Stimulated activated naive CD4-positive, alpha-beta T cell (primary cell): Measurements from ENCODE around the gene PEPD.

Source experiments
- DNase-seq, 6 experiments: peaks; one replicate each; lab custom pipeline; 2025; lab: John Stamatoyannopoulos, UW

Gene PEPD

DNA sequence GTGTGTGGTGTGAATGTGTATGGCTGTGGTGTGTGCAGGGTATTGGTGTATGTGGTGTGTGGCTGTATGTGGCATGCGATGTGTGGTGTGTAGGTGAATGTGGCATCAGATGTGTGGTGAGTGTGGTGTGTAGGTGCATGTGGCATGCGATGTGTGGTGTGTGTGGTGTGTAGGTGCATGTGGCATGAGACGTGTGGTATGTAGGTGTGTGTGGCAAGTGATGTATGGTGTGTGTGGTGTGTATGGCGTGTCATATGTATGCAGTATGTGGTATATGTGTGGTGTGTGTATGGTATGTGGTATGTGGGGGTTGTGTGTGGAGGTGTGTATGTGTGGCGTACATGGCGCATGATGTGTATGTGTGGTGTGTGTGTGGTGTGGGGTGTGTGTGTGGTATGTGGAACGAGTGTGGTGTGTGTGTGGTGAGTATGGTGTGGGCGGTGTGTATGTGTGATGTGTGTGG is 63.4 kb downstream of the PEPD start:
- DNase-seq = no peak

DNA sequence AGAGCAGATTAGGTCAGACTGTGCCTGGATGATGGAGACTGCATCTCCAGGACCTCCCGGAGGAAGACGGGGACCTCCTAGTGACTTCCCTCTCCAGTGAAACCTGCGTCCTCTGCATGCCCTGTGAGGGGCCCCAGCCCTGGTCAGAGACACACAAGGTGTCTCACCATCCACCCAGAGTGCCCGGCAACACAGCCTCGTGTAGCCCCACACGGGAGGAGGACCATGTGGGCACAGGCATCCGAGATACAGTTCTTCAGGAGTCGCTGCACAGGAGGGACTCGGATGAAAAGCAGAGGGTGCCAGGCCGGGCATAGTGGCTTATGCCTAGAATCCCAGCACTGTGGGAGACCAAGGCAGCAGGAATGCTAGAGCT is 64.8 kb downstream of the PEPD start:
- DNase-seq = no peak

DNA sequence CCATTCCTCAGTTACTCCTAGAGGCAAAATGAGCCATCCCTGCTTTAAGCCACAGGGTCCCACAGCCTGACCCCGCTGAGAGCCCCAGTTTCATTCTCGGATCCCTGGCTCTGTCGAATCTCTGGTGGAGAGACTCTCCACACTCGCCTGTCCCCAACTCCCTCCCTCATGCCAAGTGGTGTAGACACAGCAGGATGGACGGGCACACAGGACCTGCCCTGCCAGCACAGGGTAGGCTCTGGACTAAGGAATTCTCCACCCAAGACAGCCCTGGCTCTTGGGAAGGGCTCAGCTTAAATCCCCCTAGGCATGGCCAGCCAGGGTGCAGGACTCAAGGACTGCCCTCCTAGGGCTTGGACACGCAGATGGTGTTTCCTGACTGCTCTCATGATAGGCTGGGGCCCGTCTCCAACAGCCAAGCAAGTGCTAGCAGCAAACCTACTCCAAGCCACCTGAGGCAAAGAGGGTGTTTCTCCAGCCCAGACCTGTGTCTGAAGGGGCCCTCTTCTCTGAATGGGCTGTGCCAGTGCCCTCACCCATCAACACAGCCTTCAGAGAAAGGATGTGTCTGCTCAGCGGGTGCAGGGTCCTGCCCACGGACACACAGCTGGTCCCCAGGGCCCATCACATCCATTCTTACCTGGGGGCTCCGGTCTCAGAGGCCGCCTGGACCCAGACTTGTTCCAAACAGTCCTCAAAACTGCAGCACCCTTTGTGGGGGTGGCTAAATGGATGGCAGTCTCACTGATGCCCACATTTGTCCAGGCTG is 65.3 kb downstream of the PEPD start:
- no peak for DNase-seq

DNA sequence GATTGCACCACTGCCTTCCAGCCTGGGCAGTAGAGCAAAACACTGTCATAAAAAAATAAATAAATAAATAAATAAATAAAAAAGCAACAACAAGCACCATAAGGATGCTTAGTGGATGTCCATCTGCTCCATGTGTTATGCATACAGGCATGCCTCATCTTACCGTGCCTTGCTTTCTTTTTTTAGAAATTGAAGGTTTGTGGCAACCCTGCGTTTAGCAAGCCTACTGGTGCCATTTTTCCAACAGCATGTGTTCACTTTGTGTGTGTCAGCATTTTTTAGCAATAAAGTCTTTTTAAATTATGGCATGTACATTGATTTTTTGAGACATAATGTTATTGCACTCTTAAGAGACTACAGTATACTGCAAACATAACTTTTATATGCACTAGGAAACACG is 68.3 kb downstream of the PEPD start:
- no peak for DNase-seq

DNA sequence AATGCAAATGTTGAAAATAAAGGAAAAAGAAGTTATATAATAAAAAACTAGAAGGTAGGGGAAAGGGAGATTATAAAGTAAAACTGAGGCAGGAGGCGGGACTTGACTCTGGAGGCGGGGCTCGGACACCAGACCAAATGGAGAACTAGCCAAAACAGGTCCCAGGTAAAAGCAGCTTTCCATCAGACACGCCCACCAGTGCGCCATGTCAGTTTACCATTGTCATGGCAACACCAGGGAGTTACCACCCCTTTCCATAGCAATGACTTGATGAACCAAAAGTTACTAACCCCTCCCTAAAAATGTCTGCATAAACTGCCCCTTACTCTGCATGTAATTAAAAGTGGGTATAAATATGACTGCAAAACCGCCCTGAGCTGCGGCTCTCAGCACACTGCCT is 70.9 kb downstream of the PEPD start:
- DNase-seq = no peak

DNA sequence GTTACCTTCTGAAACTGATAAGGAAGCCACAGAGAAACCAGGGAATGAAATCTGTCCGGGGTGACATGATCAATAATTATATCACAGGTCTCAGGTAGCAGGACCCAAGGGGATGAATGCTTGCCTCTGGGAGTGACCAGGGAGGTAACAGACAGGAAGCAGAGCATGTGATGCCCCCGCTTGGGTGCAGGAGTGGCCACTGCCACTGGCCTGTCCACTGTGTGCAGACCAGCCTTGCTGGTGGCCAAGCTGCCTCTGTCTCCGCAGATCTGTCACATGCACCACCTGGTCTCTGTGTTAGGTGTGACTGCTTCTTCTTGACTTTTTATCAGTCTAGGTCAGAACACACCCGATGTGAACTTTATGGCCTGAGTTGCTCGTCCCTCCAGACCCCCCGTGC is 71.8 kb downstream of the PEPD start:
- DNase-seq = no peak

DNA sequence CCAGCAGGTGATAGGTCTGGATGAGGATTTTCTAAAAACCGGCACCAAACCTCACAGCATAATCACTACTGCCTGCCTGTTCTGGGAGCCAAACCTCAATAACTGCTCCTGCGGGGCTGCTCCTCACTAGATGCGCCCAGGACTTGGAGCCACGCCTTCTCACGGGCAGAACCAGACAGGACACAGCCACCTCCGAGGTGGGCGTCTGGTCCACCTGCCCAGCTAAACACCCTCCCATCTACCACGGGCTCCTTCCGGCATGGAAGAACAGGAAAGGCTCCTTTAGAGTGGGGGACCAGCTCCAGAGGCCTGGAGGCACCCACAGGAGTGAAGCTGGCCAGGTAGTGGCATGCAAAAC is 73.5 kb downstream of the PEPD start:
- no peak for DNase-seq

DNA sequence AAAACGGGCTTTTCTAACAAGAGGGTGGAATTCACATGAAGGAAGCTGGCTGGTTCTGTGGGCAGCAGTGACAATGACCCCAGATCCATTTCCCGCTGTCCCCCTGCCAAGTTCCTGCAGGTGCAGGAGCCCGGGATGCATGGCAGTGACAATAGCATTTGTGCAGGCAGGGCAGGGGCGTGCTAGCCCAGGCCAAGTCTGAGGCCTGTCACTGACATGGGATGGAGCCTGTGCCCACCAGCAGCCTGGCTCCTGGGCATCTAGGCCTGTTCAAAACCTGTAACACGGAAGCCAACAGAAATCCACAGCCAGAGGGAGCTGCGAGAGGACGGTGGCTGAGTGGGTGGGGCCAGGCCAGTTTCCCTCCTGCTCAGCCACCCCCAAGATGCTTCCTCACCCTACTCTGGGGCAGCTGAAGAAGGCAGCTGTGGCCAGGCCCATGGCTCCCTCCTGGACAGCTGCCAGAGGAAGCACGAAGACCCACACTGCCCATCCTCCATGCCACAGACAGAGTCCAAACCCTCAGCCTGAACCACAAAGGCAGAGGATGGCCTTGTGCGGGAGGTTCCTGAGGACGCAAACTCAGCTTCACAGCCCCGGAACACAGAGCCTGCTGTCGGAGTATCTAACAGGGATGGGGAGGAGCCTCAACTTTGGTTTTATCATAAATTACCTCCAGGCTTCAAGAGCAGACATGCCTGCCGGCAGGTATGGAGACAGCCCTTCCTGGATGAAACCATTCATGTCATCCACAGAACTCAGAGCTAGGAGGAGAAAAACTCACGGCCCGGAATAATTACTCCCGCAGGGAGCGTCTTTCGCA is 74.0 kb downstream of the PEPD start:
- DNase-seq = no peak

DNA sequence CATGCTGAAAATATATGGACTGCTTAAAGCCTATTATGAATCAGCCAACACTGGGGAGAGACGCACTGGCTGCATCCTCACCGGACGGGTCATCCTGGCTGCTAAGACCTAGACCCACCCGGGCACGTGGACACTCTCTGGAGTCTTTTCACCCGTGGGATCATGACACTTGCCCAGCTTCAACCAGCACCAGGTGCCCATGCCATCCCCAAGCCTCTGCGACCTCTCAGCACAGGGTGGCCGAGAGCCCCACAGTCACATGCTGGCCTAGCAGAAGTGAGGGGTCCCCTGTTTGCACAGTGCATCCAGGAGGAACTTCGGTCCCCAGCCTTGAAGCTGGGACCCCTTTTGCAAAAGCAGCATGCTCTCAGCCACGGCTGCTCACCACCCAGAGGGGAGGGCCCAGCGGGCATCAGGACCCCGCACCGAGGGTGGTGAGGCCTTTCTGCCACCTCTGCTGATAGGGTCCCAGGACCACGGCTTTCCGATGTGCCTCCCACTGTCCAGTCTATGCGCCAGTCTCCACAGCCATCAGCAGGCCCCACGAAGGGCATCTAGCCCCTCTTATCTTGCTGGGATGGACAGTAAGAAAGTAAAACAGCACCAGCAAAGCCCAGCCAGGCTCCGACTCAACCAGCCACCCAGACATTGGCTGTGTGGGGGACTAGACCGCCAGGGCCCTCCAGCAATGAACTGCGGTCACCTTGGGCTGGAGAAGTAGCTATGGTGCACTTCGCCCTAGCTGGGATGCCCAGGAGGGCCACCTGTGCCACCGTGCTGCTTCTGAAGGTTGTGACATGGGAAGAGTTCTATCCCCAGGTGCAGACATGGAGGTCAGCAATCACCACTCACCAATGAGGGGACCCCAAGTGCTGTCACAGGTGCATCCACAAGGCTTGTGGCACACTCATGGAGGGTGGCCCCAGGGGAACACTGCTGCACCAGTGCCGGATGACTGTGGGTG is 75.0 kb downstream of the PEPD start:
- no peak for DNase-seq

DNA sequence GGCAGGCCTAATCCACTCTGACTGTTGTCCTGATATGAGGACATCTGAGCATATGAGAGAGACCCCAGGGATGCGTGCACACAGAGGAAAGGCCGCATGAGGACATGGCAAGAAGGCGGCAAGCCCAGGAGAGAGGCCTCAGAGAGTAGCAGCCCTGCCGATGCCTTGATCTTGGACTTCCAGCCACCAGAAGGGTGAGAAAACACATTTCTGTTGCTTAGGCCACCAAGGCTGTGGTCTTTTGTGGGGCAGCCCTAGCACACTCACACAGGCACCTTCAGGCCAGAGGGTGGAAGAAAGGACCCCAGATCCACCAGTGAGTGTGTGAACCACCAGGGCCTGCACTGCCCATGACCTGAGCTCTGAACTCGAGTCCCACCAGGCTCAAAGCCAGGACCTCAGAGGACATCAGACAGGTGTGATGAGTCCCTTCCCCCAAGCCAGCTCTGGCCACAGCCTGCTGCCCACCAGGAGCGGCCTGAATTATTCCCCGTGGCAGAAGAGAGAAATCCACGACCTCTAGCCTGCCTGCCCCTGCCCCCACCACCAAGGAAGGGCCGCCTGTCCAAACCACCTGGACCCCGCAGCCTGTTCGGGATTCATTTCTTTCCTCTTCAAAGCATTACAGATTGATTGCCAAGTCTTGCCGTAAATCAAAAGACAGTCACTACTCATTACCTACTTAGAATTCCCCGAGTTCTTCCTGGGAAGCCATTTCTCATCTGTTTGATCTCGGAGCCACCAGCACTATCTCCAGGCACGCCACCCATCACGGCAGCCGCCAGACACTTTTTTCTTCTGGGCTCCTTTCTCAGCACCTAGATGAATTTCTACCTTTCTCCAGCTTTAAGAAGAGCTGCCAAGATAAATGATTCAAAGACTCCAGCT is 75.9 kb downstream of the PEPD start:
- no peak for DNase-seq

DNA sequence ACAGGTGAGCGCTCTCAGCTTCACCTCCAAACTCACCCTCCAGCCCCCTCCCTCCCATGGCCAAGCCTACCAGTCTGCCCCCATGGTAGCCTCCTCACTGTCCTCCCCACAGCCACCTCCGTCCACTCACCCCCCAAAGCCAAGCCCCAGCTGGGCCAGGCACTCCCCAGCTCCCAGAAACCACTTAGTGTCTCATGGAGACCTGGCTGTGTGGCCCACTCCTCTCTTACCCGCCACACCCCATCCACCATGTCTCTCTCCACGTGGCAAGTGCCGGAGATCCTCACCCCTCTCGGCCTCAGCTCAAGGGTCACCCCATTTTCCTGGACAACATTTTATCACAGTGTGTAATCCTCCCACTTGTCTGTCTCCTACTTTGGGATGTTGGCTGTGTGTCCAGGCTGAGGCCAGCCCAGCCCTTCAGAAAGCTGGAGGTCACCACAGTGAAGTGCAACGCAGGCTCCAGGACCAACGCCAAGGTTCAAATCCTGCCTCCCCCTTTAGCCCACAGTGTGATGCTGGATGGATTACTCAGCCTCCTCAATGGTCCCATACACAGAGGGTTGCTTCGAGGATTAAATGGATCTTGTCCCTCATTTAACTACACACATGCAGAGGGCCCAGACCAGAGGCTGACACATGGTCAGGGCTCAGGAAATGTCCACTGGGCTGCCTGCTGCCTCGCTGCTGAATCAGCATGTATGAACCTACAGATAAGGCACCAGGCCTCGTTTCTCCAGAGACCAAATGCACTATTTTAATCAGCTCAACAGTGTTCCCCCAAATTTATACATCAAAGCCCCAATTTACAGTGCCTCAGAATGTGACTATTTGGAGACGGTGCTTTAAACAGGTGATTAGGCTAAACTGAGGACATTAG is 76.8 kb downstream of the PEPD start:
- no peak for DNase-seq

DNA sequence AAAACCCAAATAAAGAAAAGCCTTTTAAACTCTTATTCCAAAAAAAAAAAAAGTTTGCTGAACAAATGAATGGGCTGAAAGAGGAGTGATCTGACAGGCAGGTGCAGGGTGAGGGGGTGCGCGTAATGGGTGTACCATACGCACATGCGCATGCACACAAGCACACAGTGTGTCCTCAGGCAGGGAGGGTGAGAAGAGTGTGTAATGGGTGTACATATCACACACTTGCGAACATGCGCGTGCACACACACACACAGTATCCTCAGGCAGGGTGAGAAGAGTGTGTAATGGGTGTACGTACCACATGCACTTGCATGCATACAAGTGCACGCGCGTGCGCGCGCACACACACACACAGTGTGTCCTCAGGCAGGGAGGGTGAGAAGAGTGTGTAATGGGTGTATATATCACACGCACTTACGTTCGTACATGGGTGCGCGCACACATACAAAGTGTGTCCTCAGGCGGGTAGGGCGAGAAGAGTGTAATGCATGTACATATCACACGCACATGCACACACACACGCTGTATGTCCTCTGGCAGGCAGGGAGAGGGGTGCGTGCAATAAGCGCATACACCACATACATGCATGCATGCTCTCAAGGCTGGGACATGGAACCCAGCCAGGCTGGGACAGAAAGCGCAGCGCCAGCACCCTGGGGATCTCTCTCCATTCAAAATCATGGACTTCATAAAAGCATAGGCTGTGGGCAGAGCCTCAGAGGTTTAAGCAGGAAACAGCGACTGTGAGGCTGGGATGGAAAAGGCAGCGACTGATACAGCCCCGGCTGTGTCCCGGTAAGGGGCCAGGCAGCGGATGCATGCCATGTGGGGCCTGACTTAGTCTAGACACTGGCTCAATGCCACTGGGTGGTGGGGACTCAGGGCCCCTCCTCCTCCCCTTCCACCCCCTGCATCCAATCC is 77.7 kb downstream of the PEPD start:
- DNase-seq = no peak

DNA sequence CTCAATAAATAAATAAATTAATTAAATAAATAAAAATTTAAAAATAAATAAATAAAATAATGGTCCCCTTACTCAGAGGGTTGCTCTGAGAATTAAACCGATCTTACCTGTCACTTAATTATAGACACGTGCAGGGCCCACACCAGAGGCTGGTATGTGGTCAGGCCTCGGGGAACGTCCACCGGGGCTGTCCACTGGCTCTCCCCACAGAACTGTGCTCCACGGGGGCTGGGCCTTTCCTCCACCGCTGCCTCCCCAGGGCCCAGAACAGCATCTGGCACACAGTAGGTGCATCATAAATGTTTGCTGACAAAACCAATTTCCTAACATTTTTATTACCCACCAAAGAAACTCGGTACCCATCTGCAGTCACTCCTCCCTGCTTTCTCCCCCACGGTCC is 78.9 kb downstream of the PEPD start:
- DNase-seq = no peak

DNA sequence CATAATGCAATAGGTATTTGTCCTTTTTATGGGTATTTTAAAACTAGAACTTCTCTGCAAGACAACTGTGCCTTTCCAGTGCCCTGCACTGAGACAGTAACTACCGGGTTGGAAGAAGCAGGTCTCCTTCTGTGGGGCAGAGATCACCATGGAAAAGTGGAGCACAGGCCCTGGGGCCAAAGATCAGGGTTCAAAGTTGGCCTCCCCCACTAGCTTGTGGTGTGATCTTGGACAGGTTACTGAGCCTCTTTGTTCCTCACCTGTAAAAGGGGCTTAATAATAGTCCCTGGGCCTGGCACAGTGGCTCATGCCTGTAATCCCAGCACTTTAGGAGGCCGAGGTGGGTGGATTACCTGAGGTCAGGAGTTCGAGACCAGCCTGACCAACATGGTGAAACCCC is 79.8 kb downstream of the PEPD start:
- no peak for DNase-seq

DNA sequence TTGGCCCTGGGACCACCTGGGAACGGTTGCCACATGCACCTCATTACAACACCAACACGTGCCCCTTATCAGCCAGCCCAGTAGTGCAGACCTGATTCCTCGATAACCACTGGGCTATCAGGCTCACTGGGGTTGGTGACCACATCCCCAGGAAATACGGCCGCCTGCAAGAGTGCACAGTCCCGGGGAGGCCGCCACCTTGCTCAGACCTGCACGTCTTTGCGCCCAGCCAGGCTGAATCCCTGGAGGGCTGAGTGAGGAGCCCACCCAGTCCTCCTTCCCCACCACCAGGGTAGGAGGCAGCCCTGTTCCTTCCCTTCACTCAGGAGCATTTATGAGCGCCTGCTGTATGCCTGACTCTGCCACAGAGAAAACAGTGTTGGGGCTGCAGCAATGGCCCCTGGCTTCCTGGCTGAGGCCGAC is 80.3 kb downstream of the PEPD start:
- DNase-seq = no peak

DNA sequence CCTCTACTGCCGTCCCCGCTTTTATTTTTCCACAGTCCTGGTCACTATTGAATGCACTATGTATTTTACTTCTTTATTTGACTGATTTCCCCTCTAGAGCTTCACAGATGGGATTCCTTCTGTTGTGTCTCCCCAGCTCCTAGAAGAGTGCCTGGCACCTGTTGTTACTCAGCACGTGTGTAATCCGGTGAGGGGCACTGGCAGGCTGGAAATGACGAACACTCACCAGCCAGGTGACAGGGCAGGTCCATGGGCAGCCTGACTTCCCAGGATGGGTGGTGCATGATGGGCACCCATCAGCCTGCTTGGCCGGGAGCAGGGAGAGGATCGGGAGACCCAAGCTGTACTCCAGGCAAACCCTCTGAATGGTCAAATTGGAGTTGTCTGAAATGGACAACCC is 80.9 kb downstream of the PEPD start:
- no peak for DNase-seq

DNA sequence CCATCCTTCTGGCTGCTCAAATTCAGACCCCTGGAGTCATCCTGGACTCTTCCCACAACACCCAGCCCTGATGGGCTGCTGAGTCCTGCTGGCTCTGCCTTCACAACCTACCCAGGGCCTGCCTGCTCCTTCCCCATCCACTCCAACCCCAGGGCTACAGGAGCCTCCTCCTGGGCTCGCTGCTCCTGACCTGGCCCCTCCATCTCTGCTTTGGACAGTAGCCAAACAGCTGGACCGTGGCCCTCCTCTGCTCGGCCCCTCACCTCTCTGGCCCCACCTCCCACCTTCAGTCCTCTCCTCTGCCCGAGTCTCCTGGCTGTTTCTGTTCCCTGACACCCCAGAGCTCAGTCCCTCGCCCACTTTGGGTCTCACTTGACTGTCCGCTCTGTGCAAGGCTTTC is 81.3 kb downstream of the PEPD start:
- DNase-seq = no peak

DNA sequence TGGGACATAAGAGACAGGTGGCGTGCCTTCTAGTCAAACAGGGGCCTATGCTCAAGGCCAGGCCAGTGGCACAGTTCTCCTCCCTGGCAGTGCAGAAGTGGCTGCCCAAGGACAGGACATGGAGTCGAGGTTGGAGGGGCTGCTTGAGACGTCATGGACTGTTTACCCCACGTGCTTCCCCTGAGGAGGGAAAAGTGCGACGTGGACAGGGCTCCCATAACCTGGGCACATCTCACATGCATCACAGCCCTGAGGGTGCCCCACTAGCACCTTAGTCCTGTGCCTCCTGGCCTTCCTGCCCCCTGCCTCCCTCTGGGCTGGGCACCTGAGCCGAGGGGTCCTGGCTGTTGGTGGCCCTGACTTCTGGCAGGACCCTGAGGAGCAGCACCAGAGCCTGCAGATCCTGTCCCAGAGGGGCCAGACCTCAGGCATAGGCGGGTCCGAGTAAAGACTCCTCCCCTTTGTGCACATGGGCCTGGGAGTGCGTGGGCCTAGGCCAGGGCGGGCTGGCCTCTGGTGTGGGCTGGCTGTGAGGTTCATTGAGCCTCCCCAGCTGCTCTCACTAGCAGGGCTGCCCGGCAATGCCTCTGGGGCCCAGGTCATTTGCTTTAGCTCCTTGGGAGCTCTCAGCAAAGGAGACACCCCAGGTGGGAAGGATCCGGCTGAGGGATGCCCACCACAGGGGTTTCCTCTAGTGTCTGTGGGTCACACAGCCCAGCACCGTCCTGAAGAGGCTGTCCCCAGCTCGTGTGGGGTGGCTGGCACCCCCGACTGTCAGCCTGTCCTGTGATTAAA is 82.4 kb downstream of the PEPD start:
- no peak for DNase-seq
